ENCODE data around the gene DNAJB11. TPM values are rescaled to one million over a fixed set of nuclear protein-coding genes. Genes with fewer than 3 reads are reported as not detected.

Gene DNAJB11
- total and polyA plus RNA-seq, 12 donors, result 20.1 to 93.2 (median 39.6) TPM

- no peak for DNase-seq
Measured at GRCh38 chr3:186608624-186609215, 38.2 kb downstream of the DNAJB11 start.

DNA sequence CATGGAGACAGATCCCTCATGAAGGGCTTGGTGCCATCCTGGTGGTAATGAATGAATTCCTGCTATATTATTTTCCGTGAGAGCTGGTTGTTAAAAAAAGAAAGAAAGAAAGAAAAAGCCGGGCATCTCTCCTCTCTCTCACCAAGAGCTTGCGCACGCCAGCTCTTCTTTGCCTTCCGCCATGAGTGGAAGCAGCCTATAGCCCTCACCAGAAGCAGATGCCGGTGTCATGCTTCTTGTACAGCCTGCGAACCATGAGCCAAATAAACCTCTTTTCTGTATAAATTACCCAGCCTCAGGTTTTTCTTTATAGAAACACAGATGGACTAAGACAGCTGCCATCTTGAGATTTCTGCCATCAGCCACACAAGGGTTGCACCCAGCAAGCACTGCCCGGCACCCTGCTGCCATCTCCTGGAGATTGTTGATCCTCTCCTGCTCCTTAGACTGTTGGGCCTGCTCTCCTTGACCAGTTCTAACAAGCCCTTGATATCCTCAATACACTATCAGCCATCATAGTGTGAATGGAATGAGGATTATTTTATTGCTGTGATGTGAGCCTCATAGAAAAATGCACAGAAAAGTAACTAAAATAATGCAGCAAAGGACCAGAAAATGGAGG is 38.8 kb downstream of the DNAJB11 start:
- Histone ChIP-seq H3K4me3 (no peak overlapping the region), H3K27me3 (no peaks in the 10 kb centered on the region), H3K9me3 (replicated peaks in 1 of 3) (no peaks in the 10 kb centered on the region), H3K27ac (no peak overlapping the region), H3K4me1 (replicated peaks in 1 of 2) (no peaks in the 10 kb centered on the region), H3K36me3 (replicated peaks in 1 of 2) (no peaks in the 10 kb centered on the region)
- TF ChIP-seq POLR2A (IDR thresholded peaks at IDR 0.05), result no peak
- TF ChIP-seq CTCF (IDR thresholded peaks at IDR 0.05), result no peak
- intact Hi-C loops (cut with DNase I), result loop anchor here in 1 of 2 donors (10.0 kb wide), 1 partner anchor 555 kb away; no protein-coding TSS in a partner anchor
- 80 to 89% (median 87%) methylated on average over 8 of the region's 8 CpGs for WGBS, 4 donors
- peak in 1 of 7 donors; percentile 3 for DNase-seq

More at GRCh38 chr3:186608624-186609215, 38.2 kb downstream of the DNAJB11 start:
- no peaks in the 10 kb centered on the region for H3K4me1 ChIP-seq (replicated peaks in 1 of 2)
- TF ChIP-seq CTCF (IDR thresholded peaks at IDR 0.05) (no peak), POLR2A (IDR thresholded peaks at IDR 0.05) (no peak)
- intact Hi-C loops (cut with DNase I), result loop anchor here in 1 of 2 donors (10.0 kb wide), 1 partner anchor 556 kb away; no protein-coding TSS in a partner anchor
- no peaks in the 10 kb centered on the region for H3K27me3 ChIP-seq
- no peak overlapping the region for H3K4me3 ChIP-seq
- H3K27ac ChIP-seq, result no peak overlapping the region
- H3K36me3 ChIP-seq (replicated peaks in 1 of 2), result no peaks in the 10 kb centered on the region
- H3K9me3 ChIP-seq (replicated peaks in 1 of 3), result no peaks in the 10 kb centered on the region
- 79 to 86% (median 83%) methylated on average over 2 of the region's 2 CpGs for WGBS, 4 donors

DNA sequence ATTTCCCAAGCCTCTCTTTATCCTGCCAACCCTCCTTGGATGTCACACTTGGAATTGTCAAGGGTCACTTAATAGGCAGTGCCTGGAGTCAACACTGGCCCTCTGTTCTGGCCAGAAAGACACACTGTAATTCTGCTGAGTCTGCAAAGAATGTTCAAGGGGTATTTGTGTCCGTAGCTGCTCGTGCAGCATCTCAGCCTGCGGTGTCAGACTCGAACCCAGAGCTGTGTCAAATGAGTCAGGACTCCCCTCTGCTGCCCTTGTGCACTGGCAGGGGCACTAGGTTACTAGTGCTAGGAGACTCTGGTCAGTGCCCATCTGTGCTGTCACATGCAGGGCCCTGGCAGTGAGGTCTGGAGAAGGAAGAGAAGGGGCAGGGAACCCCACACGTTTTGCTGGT is 41.5 kb downstream of the DNAJB11 start:
- intact Hi-C loops (cut with DNase I), result loop anchor here in 1 of 2 donors (10.0 kb wide), 2 partner anchors 213 to 627 kb away; no protein-coding TSS in a partner anchor

More for the DNA sequence above, 41.5 kb downstream of the DNAJB11 start:
- no peaks in the 10 kb centered on the region for H3K9me3 ChIP-seq (replicated peaks in 1 of 3)
- WGBS, 4 donors, result 51 to 71% (median 66%) methylated on average over 4 to 5 of the region's 5 CpGs
- DNase-seq, result peak in 1 of 7 donors; percentile 6
- no peak overlapping the region for H3K4me3 ChIP-seq
- TF ChIP-seq CTCF (IDR thresholded peaks at IDR 0.05) (no peak), POLR2A (IDR thresholded peaks at IDR 0.05) (no peak)
- H3K36me3 ChIP-seq (replicated peaks in 1 of 2), result no peaks in the 10 kb centered on the region
- no peaks in the 10 kb centered on the region for H3K27me3 ChIP-seq
- H3K4me1 ChIP-seq (replicated peaks in 1 of 2), result no peaks in the 10 kb centered on the region
- H3K27ac ChIP-seq, result no peak overlapping the region
